Measurements from ENCODE around the gene ZBTB2.

Gene ZBTB2

GRCh38 chr6:151391471-151392413 is at the start of gene ZBTB2:
Gene ZBTB2 (minus strand): TSS chr6:151391559. CDS start chr6:151373637, 17,922 bp downstream.
- in situ Hi-C loops (cut with HindIII; ENCODE audit: low pct_ligation_motif_present, low sequenced_read_pairs), result no loop called here
- TF ChIP-seq CTCF (IDR thresholded peaks at IDR 0.05; ENCODE audit: low read depth, low read length, missing control alignments), result no peak
- peak; percentile 67 for DNase-seq
- Histone ChIP-seq H3K4me3 (ENCODE audit: low read depth, low read length) (peak within 1 kb of the TSS; percentile 77), H3K27me3 (replicated peaks) (no peaks in the 10 kb centered on the region), H3K36me3 (replicated peaks) (no peaks in the 10 kb centered on the region), H3K27ac (peak within 1 kb of the TSS; percentile 94)

GRCh38 chr6:151440930-151441329 is 49.6 kb upstream of the ZBTB2 start:
- DNase-seq, result no peak
- no peaks in the 10 kb centered on the region for H3K36me3 ChIP-seq (replicated peaks)
- no peak overlapping the region for H3K27ac ChIP-seq

GRCh38 chr6:151440498-151440897 is 49.1 kb upstream of the ZBTB2 start:
- no peak for DNase-seq
- in situ Hi-C loops (cut with HindIII; ENCODE audit: low pct_ligation_motif_present, low sequenced_read_pairs), result no loop called here
- TF ChIP-seq CTCF (IDR thresholded peaks at IDR 0.05; ENCODE audit: low read depth, low read length, missing control alignments), result no peak
- Histone ChIP-seq H3K27ac (no peak overlapping the region), H3K4me3 (ENCODE audit: low read depth, low read length) (no peak overlapping the region), H3K36me3 (replicated peaks) (no peaks in the 10 kb centered on the region), H3K27me3 (replicated peaks) (no peaks in the 10 kb centered on the region)

More at GRCh38 chr6:151440930-151441329, 49.6 kb upstream of the ZBTB2 start:
- H3K4me3 ChIP-seq (ENCODE audit: low read depth, low read length), result no peak overlapping the region
- in situ Hi-C loops (cut with HindIII; ENCODE audit: low pct_ligation_motif_present, low sequenced_read_pairs), result no loop called here
- no peaks in the 10 kb centered on the region for H3K27me3 ChIP-seq (replicated peaks)
- peak; percentile 33 for TF ChIP-seq CTCF (IDR thresholded peaks at IDR 0.05; ENCODE audit: low read depth, low read length, missing control alignments)

- Histone ChIP-seq H3K36me3 (replicated peaks) (peaks cover 4% of the 10 kb centered on the region), H3K27me3 (replicated peaks) (no peaks in the 10 kb centered on the region), H3K4me3 (ENCODE audit: low read depth, low read length) (no peak overlapping the region), H3K27ac (peak overlapping the region; percentile 70)
- in situ Hi-C loops (cut with HindIII; ENCODE audit: low pct_ligation_motif_present, low sequenced_read_pairs), result no loop called here
- TF ChIP-seq CTCF (IDR thresholded peaks at IDR 0.05; ENCODE audit: low read depth, low read length, missing control alignments), result no peak
- DNase-seq, result no peak
Measured at GRCh38 chr6:151437401-151437800, 46.0 kb upstream of the ZBTB2 start.

- no peak overlapping the region for H3K4me3 ChIP-seq (ENCODE audit: low read depth, low read length)
- no peaks in the 10 kb centered on the region for H3K27me3 ChIP-seq (replicated peaks)
- H3K36me3 ChIP-seq (replicated peaks), result peaks cover 8% of the 10 kb centered on the region
- H3K27ac ChIP-seq, result peak overlapping the region; percentile 70
- in situ Hi-C loops (cut with HindIII; ENCODE audit: low pct_ligation_motif_present, low sequenced_read_pairs), result no loop called here
- DNase-seq, result no peak
- no peak for TF ChIP-seq CTCF (IDR thresholded peaks at IDR 0.05; ENCODE audit: low read depth, low read length, missing control alignments)
Measured at GRCh38 chr6:151436802-151437201, 45.4 kb upstream of the ZBTB2 start.

Data from brain microvascular endothelial cell (primary cell).